Transverse colon (tissue), 4 donors: ENCODE data around the gene EVI5L. TPM values are rescaled to one million over a fixed set of nuclear protein-coding genes. Genes with fewer than 3 reads are reported as not detected.

Source experiments
- DNase-seq: peaks from one replicate; pipeline ENCODE4 v3.0.0-alpha.2; 2019
- H3K27ac ChIP-seq, 4 donors: fragments of 200-600 bp; sonication (generic); 2 replicates each; pipeline ENCODE4 v1.5.1; 2016 to 2018; ENCODE audit warnings: inconsistent platforms in 4 of 4
- H3K27me3 ChIP-seq: fragments of 200-600 bp; sonication (generic); 2 replicates; pipeline ENCODE4 v1.5.1; 2017; ENCODE audit warnings: inconsistent platforms
- H3K36me3 ChIP-seq, 4 donors: fragments of 200-600 bp; sonication (generic); 2 replicates each; pipeline ENCODE4 v1.5.1; 2017 to 2019; ENCODE audit warnings: inconsistent platforms in 4 of 4
- H3K4me1 ChIP-seq, 4 donors: fragments of 200-600 bp; sonication (generic); 2 replicates each; pipeline ENCODE4 v1.5.1; 2017 to 2020; ENCODE audit warnings: inconsistent platforms in 4 of 4
- H3K4me3 ChIP-seq, 4 donors: fragments of 200-600 bp; sonication (generic); 1 replicate in 1 of 4; 2 replicates in 3 of 4; pipeline versions ENCODE4 v1.5.1 to v1.6.1; 2017 to 2019; ENCODE audit warnings: inconsistent platforms in 4 of 4
- H3K9me3 ChIP-seq, 2 donors: fragments of 200-600 bp; sonication (generic); 2 replicates each; pipeline ENCODE4 v1.5.1; 2017 to 2019; ENCODE audit warnings: inconsistent platforms in 2 of 2
- CTCF ChIP-seq, 5 experiments: fragments of 200-600 bp in 3 of 5; fragments of 450-650 bp in 2 of 5; sonication (generic) in 3 of 5; IDR thresholded peaks; 1 replicate in 2 of 5; 2 replicates in 3 of 5; pipeline ENCODE4 v1.5.1; 2016 to 2017; ENCODE audit warnings: antibody characterized with exemption in 5 of 5, inconsistent platforms in 3 of 5, mild to moderate bottlenecking in 2 of 5, moderate library complexity in 1 of 5
- EP300 ChIP-seq: sonication (generic); formaldehyde crosslinking; IDR thresholded peaks from one replicate; pipeline ENCODE4 v1.6.1; 2017; ENCODE audit warnings: antibody characterized with exemption, low read depth
- POLR2A ChIP-seq: fragments of 450-650 bp; IDR thresholded peaks from one replicate; pipeline ENCODE4 v1.6.1; 2016; ENCODE audit warnings: antibody characterized with exemption, mild to moderate bottlenecking, moderate library complexity
- POLR2AphosphoS5 ChIP-seq, 3 donors: sonication (generic); formaldehyde crosslinking; IDR thresholded peaks; one replicate each; pipeline ENCODE4 v1.6.1; 2016; ENCODE audit warnings: antibody characterized with exemption in 3 of 3
- WGBS, 2 donors: methylation state at CpG; one replicate each; pipeline ENCODE4 v1.1.5; 2018; ENCODE audit warnings: low coverage in 1 of 2; 5-methylcytosine and 5-hydroxymethylcytosine counted together
- in situ Hi-C, 4 donors: fragments of 200-750 bp; cut with MboI; loops; one replicate each; pipeline versions ENCODE4 v1.15.0 to v1.15.1; 2017; ENCODE audit warnings: low sequenced_read_pairs in 3 of 4, low pct_ligation_motif_present in 1 of 4, low pct_unique_long_range_greater_than_20kb in 1 of 4
- intact Hi-C: fragments of 100-400 bp; cut with DNase I; formaldehyde crosslinking; loops from one replicate; pipeline ENCODE4 v1.15.1; 2023; ENCODE audit warnings: low total_unique reads
- total RNA-seq, 4 donors: library from RNA; depleted of rRNA; stranded (reverse); fragments of >200 nt; gene quantifications; one replicate each; pipeline ENCODE4 v1.1.0, GENCODE V29; 2016

The EVI5L gene
- total RNA-seq, 4 donors from 2014 or later, result 8.5 to 65.8 (median 15.0) TPM

- no peaks in the 10 kb centered on the region for H3K36me3 ChIP-seq
- WGBS, 2 donors, result 84% methylated on average over 21 of the region's 21 CpGs; no CpG with 5 or more reads in 1 of the 2 donors
- no peaks in the 10 kb centered on the region for H3K27me3 ChIP-seq
- peaks cover 14 to 23% (median 20%) of the 10 kb centered on the region in 4 donors for H3K4me1 ChIP-seq
- DNase-seq, result no peak
- no peak for TF ChIP-seq EP300
- in situ Hi-C loops (no loop called here), intact Hi-C loops (no loop called here)
- H3K27ac ChIP-seq, result no peak overlapping the region
- no peaks in the 10 kb centered on the region for H3K9me3 ChIP-seq
- H3K4me3 ChIP-seq, result no peak overlapping the region
Observed at GRCh38 chr19:7900401-7900870, 70.4 kb downstream of the EVI5L start.

- TF ChIP-seq POLR2AphosphoS5 (IDR thresholded peaks at IDR 0.05) (no peak), EP300 (no peak), POLR2A (no peak), CTCF (IDR thresholded peaks at IDR 0.05) (no peak)
- DNase-seq, result no peak
- WGBS, 2 donors, result 61% methylated on average over 3 of the region's 3 CpGs; no CpG with 5 or more reads in 1 of the 2 donors
- Histone ChIP-seq H3K4me3 (no peak overlapping the region), H3K4me1 (peaks cover 18 to 28% (median 25%) of the 10 kb centered on the region in 4 donors), H3K27ac (no peak overlapping the region), H3K9me3 (no peaks in the 10 kb centered on the region), H3K36me3 (no peaks in the 10 kb centered on the region), H3K27me3 (no peaks in the 10 kb centered on the region)
- in situ Hi-C loops, result no loop called here
- intact Hi-C loops, result no loop called here
Observed at GRCh38 chr19:7900931-7901330, 70.9 kb downstream of the EVI5L start.

GRCh38 chr19:7901337-7901736 lies 71.3 kb downstream of the EVI5L start:
- no peaks in the 10 kb centered on the region for H3K36me3 ChIP-seq
- H3K4me1 ChIP-seq, result peaks cover 18 to 32% (median 26%) of the 10 kb centered on the region in 4 donors
- TF ChIP-seq CTCF (IDR thresholded peaks at IDR 0.05), result no peak
- no peak for TF ChIP-seq EP300
- no peak for TF ChIP-seq POLR2A
- TF ChIP-seq POLR2AphosphoS5 (IDR thresholded peaks at IDR 0.05), result no peak
- no peaks in the 10 kb centered on the region for H3K27me3 ChIP-seq
- in situ Hi-C loops (no loop called here), intact Hi-C loops (no loop called here)
- WGBS, 2 donors, result 80 to 95% methylated on average over 2 to 7 of the region's 7 CpGs
- H3K4me3 ChIP-seq, result no peak overlapping the region
- no peak overlapping the region for H3K27ac ChIP-seq
- H3K9me3 ChIP-seq, result no peaks in the 10 kb centered on the region
- no peak for DNase-seq

GRCh38 chr19:7902796-7903243 lies 72.8 kb downstream of the EVI5L start:
- WGBS, 2 donors, result 20% methylated on average over 10 of the region's 20 CpGs; no CpG with 5 or more reads in 1 of the 2 donors
- intact Hi-C loops, result no loop called here
- no peak for TF ChIP-seq EP300

GRCh38 chr19:7903244-7904073 lies 73.4 kb downstream of the EVI5L start, which contains the start of gene MAP2K7:
Gene MAP2K7, plus strand, starts transcription at chr19:7903877. Its CDS starts 68 bp downstream, at chr19:7903945.
- Histone ChIP-seq H3K4me3 (peak within 1 kb of the TSS; percentile 49 to 92 (median 68)), H3K36me3 (no peaks in the 10 kb centered on the region), H3K27ac (peak within 1 kb of the TSS; percentile 86 to 91 (median 88)), H3K9me3 (no peaks in the 10 kb centered on the region), H3K4me1 (peaks cover 18 to 32% (median 26%) of the 10 kb centered on the region in 4 donors), H3K27me3 (no peaks in the 10 kb centered on the region)
- TF ChIP-seq POLR2AphosphoS5 (IDR thresholded peaks at IDR 0.05) (peak; percentile 86 to 92 (median 86)), CTCF (IDR thresholded peaks at IDR 0.05) (peak in 4 of 5 experiments; percentile 36 to 62 (median 48)), EP300 (no peak), POLR2A (peak; percentile 74)
- DNase-seq, result peak; percentile 100
- in situ Hi-C loops, result no loop called here
- 1% methylated on average over 63 of the region's 89 CpGs; no CpG with 5 or more reads in 1 of the 2 donors for WGBS, 2 donors
- intact Hi-C loops, result no loop called here

More at GRCh38 chr19:7902796-7903243, 72.8 kb downstream of the EVI5L start:
- H3K27ac ChIP-seq, result peak overlapping the region; percentile 86 to 91 (median 88)
- H3K36me3 ChIP-seq, result no peaks in the 10 kb centered on the region
- H3K9me3 ChIP-seq, result no peaks in the 10 kb centered on the region
- peaks cover 18 to 32% (median 26%) of the 10 kb centered on the region in 4 donors for H3K4me1 ChIP-seq
- no peaks in the 10 kb centered on the region for H3K27me3 ChIP-seq
- peak; percentile 29 for DNase-seq
- H3K4me3 ChIP-seq, result peak overlapping the region; percentile 40 to 92 (median 54)
- in situ Hi-C loops, result no loop called here
